ENCODE measurements around the gene ZFAND6.

ZFAND6 gene

GRCh38 chr15:80183306-80183705 lies 123.8 kb downstream of the ZFAND6 start:
- DNase-seq (ENCODE audit: insufficient read length, low spot score), result no peak
- no peak for FAIRE-seq

DNA sequence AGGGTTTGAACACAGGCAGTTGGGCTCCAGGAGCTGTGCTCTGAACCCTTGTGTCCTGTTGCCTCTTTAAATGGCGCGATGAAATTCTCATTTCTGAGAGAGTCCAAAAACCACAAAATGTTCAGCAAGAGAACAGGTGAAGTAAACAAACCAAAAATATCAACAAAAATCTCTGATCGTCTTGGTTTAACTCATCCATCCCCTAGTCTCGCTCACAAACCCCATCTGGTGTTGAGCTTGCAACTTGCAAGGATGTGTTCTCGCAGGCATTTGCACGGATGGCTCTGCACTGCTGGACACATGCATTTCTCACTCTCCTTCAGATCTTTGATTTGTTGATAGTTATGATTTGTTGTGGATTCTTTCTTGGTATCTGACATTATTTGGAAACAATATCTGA lies 124.4 kb downstream of the ZFAND6 start:
- FAIRE-seq (no peak), DNase-seq (ENCODE audit: insufficient read length, low spot score) (no peak)

DNA sequence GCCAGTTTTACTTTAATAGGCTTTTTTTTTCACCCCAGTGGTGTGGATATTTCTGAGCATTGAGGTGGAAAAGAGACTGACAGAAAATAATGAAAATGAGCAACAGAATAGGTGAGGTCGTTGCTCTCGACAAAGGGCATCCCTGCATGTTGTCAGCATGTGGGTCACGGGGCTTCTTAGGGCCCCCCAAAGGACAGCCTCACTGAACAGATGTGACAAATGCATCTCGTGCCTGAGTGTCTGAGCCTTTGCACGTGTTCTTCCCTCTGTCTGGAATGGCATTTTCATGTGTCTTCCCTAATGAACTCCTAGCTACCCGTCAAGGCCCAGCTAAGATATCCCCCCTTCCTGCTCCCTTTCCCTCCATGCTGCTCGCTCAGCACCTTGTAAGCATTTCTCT lies 125.1 kb downstream of the ZFAND6 start:
- FAIRE-seq (no peak), DNase-seq (ENCODE audit: insufficient read length, low spot score) (no peak)

DNA sequence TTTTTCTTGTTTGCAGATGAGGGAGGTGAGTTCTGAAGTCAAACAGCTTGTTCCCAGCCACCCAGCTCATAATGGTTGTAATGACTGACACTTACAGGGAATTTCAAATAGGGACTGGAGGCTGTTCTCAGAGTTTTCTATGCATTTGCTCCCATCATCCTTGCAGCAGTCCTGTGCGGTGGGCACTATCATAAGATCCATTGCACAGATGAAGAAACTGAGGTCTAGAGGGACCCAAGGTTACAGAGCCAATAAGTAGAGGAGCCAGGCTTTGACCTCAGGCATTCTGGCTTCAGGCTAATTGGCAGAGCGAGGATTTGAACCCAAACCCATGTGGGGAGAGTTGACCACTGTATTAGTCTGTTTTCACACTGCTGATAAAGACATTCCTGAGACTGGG lies 125.7 kb downstream of the ZFAND6 start:
- no peak for FAIRE-seq
- no peak for DNase-seq (ENCODE audit: insufficient read length, low spot score)

GRCh38 chr15:80186066-80186465 lies 126.6 kb downstream of the ZFAND6 start:
- FAIRE-seq, result no peak
- no peak for DNase-seq (ENCODE audit: insufficient read length, low spot score)

DNA sequence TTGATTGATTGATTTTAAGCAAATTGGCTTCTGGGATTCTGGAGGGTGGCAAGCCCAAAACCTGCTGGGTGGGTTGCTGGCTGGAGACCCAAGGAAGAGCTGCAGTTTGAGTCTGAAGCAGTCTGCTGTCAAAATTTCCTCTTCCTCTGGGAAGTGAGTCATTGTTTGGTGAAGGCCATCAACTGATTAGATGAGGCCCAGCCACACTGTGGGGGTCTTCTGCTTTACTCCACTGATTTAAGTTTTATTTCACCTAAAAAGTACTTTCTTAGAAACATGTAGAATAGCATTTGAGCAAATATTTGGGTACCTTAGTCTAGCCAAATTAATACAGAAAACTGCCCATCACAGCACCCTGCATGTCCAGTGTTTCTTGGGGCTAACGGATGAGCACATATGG lies 127.1 kb downstream of the ZFAND6 start:
- no peak for DNase-seq (ENCODE audit: insufficient read length, low spot score)
- FAIRE-seq, result no peak
